ENCODE results near the gene TRAPPC10.

TRAPPC10 gene

DNA sequence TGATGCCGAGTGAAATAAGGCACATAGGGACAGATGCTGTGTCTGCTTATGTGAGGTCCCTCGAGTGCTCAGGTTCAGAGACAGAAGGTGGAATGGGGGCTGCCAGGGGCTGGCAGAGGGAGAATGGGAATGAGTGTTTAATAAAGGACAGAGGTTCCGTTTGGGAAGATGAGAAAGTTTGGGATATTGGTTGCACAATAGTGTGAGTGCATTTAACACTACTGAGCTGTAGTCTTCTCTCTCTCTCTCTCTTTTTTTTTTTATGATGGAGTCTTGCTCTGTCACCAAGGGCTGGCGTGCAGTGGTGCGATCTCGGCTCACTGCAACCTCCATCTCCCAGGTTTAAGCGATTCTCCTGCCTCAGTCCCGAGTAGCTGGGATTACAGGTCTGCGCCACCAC lies 44.9 kb downstream of the TRAPPC10 start:
- H3K9ac ChIP-seq: no peak overlapping the region
- peaks cover 9% of the 10 kb centered on the region; the same call in 1 of the 2 replicates for H3K36me3 ChIP-seq (ENCODE audit: insufficient read depth)
- H3K4me3 ChIP-seq (IDR thresholded peaks at IDR 0.05; ENCODE audit: insufficient read depth, low read depth, low read length): no peak overlapping the region
- no peaks in the 10 kb centered on the region for H3K4me1 ChIP-seq (ENCODE audit: low read depth, poor library complexity, severe bottlenecking)
- TF ChIP-seq, protein P1, sequence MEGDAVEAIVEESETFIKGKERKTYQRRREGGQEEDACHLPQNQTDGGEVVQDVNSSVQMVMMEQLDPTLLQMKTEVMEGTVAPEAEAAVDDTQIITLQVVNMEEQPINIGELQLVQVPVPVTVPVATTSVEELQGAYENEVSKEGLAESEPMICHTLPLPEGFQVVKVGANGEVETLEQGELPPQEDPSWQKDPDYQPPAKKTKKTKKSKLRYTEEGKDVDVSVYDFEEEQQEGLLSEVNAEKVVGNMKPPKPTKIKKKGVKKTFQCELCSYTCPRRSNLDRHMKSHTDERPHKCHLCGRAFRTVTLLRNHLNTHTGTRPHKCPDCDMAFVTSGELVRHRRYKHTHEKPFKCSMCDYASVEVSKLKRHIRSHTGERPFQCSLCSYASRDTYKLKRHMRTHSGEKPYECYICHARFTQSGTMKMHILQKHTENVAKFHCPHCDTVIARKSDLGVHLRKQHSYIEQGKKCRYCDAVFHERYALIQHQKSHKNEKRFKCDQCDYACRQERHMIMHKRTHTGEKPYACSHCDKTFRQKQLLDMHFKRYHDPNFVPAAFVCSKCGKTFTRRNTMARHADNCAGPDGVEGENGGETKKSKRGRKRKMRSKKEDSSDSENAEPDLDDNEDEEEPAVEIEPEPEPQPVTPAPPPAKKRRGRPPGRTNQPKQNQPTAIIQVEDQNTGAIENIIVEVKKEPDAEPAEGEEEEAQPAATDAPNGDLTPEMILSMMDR (conservative IDR thresholded peaks at IDR 0.05; ENCODE audit: low read depth, low read length): no peak
- no peak overlapping the region for H3K4me2 ChIP-seq
- H3K79me2 ChIP-seq (ENCODE audit: insufficient read depth, low read depth): peaks cover 11% of the 10 kb centered on the region; the same call in 1 of the 2 replicates
- no peak overlapping the region for H2AFZ ChIP-seq (ENCODE audit: low read depth)
- no peak overlapping the region for H3K27ac ChIP-seq
- H3K27me3 ChIP-seq (ENCODE audit: insufficient read depth, low read depth): no peaks in the 10 kb centered on the region
- no peaks in the 10 kb centered on the region for H4K20me1 ChIP-seq (ENCODE audit: insufficient read depth)

DNA sequence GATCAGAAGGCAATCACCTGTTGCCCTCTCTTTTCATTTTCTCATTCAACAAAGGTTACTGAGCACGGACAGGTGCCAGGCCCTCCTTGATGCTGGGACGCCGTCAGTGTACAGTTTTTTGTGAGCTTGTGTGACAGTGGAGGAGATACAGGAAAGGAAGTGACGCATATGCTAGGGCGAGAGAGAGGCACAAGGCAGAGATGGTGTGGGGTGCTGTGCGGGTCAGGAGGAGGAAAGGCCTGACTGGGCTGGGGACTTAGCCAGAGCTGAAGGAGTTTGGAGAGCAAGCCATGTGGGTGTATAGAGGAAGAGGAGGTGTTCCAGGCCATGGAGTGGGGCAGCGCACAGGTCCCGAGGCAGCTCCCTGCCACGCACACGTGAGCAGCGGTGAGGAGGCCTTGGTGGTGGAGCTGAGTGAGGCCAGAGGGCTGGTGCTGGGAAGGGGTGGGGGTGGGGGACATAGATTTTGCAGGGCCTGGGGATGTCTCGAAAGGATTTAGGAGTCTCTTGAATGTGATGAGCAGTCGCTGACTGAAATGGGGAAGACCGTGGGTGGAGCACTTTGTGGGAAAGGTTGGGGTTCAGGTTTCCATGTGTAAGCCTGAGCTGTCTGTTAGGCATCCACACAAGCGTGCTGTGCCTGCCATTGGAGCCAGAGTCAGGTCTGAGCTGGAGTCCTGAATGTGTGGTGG lies 46.0 kb downstream of the TRAPPC10 start:
- Histone ChIP-seq H3K4me3 (IDR thresholded peaks at IDR 0.05; ENCODE audit: insufficient read depth, low read depth, low read length) (no peak overlapping the region), H3K79me2 (ENCODE audit: insufficient read depth, low read depth) (0 out of 2 replicates have a peak, but pooled peaks cover 6% of the 10 kb centered on the region), H3K9ac (no peak overlapping the region), H3K27ac (no peak overlapping the region), H3K4me2 (no peak overlapping the region), H3K27me3 (ENCODE audit: insufficient read depth, low read depth) (no peaks in the 10 kb centered on the region), H4K20me1 (ENCODE audit: insufficient read depth) (no peaks in the 10 kb centered on the region), H2AFZ (ENCODE audit: low read depth) (no peak overlapping the region), H3K4me1 (ENCODE audit: low read depth, poor library complexity, severe bottlenecking) (no peaks in the 10 kb centered on the region), H3K36me3 (ENCODE audit: insufficient read depth) (peaks cover 9% of the 10 kb centered on the region; the same call in 1 of the 2 replicates)
- TF ChIP-seq, protein P1 (conservative IDR thresholded peaks at IDR 0.05; ENCODE audit: low read depth, low read length): no peak

DNA sequence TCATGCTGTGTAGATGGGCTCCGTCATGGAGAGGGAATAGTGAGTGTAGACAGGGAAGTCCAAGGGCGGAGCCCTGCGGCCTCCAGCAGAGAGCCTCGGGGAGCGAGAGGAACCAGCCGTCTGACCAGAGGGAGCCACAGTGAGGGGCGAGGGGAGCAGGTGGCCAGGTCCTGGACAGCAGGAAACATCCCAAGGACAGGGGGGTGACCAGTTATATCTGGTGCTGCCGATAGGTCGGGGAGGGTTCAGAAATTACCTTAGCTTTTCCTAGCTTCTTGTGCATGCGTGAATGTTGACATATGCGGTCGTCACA lies 46.5 kb downstream of the TRAPPC10 start:
- H3K4me3 ChIP-seq (IDR thresholded peaks at IDR 0.05; ENCODE audit: insufficient read depth, low read depth, low read length): no peak overlapping the region
- no peak overlapping the region for H3K9ac ChIP-seq
- H3K4me1 ChIP-seq (ENCODE audit: low read depth, poor library complexity, severe bottlenecking): no peaks in the 10 kb centered on the region
- no peak overlapping the region for H2AFZ ChIP-seq (ENCODE audit: low read depth)
- no peaks in the 10 kb centered on the region for H3K27me3 ChIP-seq (ENCODE audit: insufficient read depth, low read depth)
- H3K27ac ChIP-seq: no peak overlapping the region
- TF ChIP-seq, protein P1 (conservative IDR thresholded peaks at IDR 0.05; ENCODE audit: low read depth, low read length): no peak
- H4K20me1 ChIP-seq (ENCODE audit: insufficient read depth): no peaks in the 10 kb centered on the region
- peaks cover 9% of the 10 kb centered on the region; the same call in 1 of the 2 replicates for H3K36me3 ChIP-seq (ENCODE audit: insufficient read depth)
- H3K4me2 ChIP-seq: no peak overlapping the region
- H3K79me2 ChIP-seq (ENCODE audit: insufficient read depth, low read depth): 0 out of 2 replicates have a peak, but pooled peaks cover 6% of the 10 kb centered on the region

DNA sequence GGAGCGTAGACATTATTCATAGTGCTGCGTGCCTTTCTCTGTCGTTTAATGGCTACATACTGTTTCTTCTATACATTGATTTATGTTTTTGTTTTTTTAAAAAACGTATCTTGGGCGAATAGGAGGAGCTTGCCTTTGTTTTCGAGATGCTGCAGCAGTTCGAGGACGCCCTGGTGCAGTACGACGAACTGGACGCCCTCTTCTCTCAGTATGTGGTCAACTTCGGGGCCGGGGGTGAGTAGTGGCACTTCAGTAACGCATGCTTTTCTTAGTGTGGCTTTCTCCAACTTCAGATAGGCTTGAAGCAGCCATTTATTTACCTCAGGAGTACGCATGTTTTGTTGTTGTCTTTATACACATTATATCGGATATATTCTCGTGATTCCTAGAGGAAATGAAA lies 46.9 kb downstream of the TRAPPC10 start:
- Histone ChIP-seq H3K4me3 (IDR thresholded peaks at IDR 0.05; ENCODE audit: insufficient read depth, low read depth, low read length) (no peak overlapping the region), H3K79me2 (ENCODE audit: insufficient read depth, low read depth) (0 out of 2 replicates have a peak, but pooled peaks cover 6% of the 10 kb centered on the region), H4K20me1 (ENCODE audit: insufficient read depth) (no peaks in the 10 kb centered on the region), H3K27ac (no peak overlapping the region), H3K36me3 (ENCODE audit: insufficient read depth) (peaks cover 5% of the 10 kb centered on the region; the same call in 1 of the 2 replicates), H3K27me3 (ENCODE audit: insufficient read depth, low read depth) (no peaks in the 10 kb centered on the region), H3K4me2 (no peak overlapping the region), H3K4me1 (ENCODE audit: low read depth, poor library complexity, severe bottlenecking) (no peaks in the 10 kb centered on the region), H2AFZ (ENCODE audit: low read depth) (no peak overlapping the region), H3K9ac (no peak overlapping the region)
- TF ChIP-seq, protein P1 (conservative IDR thresholded peaks at IDR 0.05; ENCODE audit: low read depth, low read length): no peak
